Measurements from ENCODE around the gene UPP2. TPM values are rescaled to one million over a fixed set of nuclear protein-coding genes. Genes with fewer than 3 reads are reported as not detected.

UPP2 gene
- total and polyA plus RNA-seq, 2 of the 13 experiments (the other 11 are each of a cell fraction or from before 2014, with no cell fraction given), result 0.07 to 0.28 TPM

DNA sequence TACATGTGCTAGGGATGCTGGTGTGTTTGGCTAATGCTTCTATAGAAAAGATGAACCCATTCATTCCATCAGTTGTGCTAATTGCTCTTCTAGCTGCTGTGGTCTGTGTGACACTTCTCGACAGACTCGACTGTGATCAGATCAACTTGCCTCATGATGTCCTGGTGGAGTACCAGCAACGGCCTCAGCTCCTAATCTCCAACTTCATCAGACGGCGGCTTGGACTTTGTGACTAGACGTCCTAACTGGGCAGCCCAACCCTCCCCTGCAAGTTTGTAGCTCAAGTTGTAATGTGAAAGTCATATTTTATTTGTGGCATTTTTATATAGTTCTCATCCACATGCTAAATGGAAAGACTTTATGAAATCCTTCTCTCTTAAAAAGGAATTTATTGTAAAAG is 33.0 kb downstream of the UPP2 start (continued):
- TF ChIP-seq EHMT2 (IDR thresholded peaks at IDR 0.05; ENCODE audit: borderline replicate concordance, low read depth, low read length) (peak; percentile 87; the same call in 1 of the 2 replicates), CHD2 (IDR thresholded peaks at IDR 0.05; ENCODE audit: low read depth, low read length) (no peak), HMG20A (CRISPR knock-in tag; IDR thresholded peaks at IDR 0.05; ENCODE audit: borderline replicate concordance) (peak; percentile 64; the same call in 1 of the 2 replicates), SMARCC2 (IDR thresholded peaks at IDR 0.05) (no peak), HOXA3 (CRISPR knock-in tag; IDR thresholded peaks at IDR 0.05) (peak; percentile 66; the same call in 1 of the 2 replicates), ZSCAN31 (CRISPR knock-in tag; IDR thresholded peaks at IDR 0.05; ENCODE audit: low read depth) (0 out of 2 replicates have a peak, but pooled peaks have one; percentile 25), TBX2 (CRISPR knock-in tag; IDR thresholded peaks at IDR 0.05; ENCODE audit: borderline replicate concordance) (0 out of 2 replicates have a peak, but pooled peaks have one; percentile 44), SNAI1 (CRISPR knock-in tag; IDR thresholded peaks at IDR 0.05; ENCODE audit: borderline replicate concordance) (no peak), FLYWCH1 (CRISPR knock-in tag; IDR thresholded peaks at IDR 0.05) (no peak), NR2F2 (IDR thresholded peaks at IDR 0.05; ENCODE audit: borderline replicate concordance, low read depth) (no peak), STAG1 (CRISPR knock-in tag; IDR thresholded peaks at IDR 0.05) (no peak), MAZ (IDR thresholded peaks at IDR 0.05; ENCODE audit: borderline replicate concordance, low read depth, low read length) (no peak), MAZ (CRISPR knock-in tag; IDR thresholded peaks at IDR 0.05; ENCODE audit: low read depth) (peak; percentile 55; the same call in 1 of the 2 replicates), GPN1 (CRISPR knock-in tag; IDR thresholded peaks at IDR 0.05; ENCODE audit: borderline replicate concordance) (no peak), XRCC5 (optimal IDR thresholded peaks at IDR 0.05; ENCODE audit: low read length) (no peak), SOX5 (CRISPR knock-in tag; IDR thresholded peaks at IDR 0.05; ENCODE audit: borderline replicate concordance) (no peak), ZFP62 (CRISPR knock-in tag; IDR thresholded peaks at IDR 0.05) (no peak), POGZ (CRISPR knock-in tag; IDR thresholded peaks at IDR 0.05) (peak; percentile 71), TSC22D2 (CRISPR knock-in tag; IDR thresholded peaks at IDR 0.05; ENCODE audit: borderline replicate concordance) (no peak), ZNF629 (CRISPR knock-in tag; conservative IDR thresholded peaks at IDR 0.05) (no peak), KDM5B (CRISPR knock-in tag; IDR thresholded peaks at IDR 0.05; ENCODE audit: borderline replicate concordance) (no peak), MIXL1 (CRISPR knock-in tag; IDR thresholded peaks at IDR 0.05) (0 out of 2 replicates have a peak, but pooled peaks have one; percentile 30), ZNF557 (CRISPR knock-in tag; IDR thresholded peaks at IDR 0.05) (no peak), SIX4 (CRISPR knock-in tag; IDR thresholded peaks at IDR 0.05) (no peak), ZNF317 (CRISPR knock-in tag; IDR thresholded peaks at IDR 0.05) (peak; percentile 77), PHF21A (CRISPR knock-in tag; IDR thresholded peaks at IDR 0.05) (0 out of 2 replicates have a peak, but pooled peaks have one; percentile 26), SRSF1 (optimal IDR thresholded peaks at IDR 0.05; ENCODE audit: low read depth, low read length) (no peak), CBX1 (IDR thresholded peaks at IDR 0.05; ENCODE audit: low read depth) (peak; percentile 27), CBX5 (CRISPR knock-in tag; IDR thresholded peaks at IDR 0.05; ENCODE audit: borderline replicate concordance) (peak; percentile 43; the same call in 1 of the 2 replicates)
- TF ChIP-seq, protein P1, sequence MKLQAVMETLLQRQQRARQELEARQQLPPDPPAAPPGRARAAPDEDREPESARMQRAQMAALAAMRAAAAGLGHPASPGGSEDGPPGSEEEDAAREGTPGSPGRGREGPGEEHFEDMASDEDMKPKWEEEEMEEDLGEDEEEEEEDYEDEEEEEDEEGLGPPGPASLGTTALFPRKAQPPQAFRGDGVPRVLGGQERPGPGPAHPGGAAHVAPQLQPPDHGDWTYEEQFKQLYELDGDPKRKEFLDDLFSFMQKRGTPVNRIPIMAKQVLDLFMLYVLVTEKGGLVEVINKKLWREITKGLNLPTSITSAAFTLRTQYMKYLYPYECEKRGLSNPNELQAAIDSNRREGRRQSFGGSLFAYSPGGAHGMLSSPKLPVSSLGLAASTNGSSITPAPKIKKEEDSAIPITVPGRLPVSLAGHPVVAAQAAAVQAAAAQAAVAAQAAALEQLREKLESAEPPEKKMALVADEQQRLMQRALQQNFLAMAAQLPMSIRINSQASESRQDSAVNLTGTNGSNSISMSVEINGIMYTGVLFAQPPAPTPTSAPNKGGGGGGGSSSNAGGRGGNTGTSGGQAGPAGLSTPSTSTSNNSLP (IDR thresholded peaks at IDR 0.05; ENCODE audit: low read depth, low read length), result no peak
- TF ChIP-seq, protein P2, sequence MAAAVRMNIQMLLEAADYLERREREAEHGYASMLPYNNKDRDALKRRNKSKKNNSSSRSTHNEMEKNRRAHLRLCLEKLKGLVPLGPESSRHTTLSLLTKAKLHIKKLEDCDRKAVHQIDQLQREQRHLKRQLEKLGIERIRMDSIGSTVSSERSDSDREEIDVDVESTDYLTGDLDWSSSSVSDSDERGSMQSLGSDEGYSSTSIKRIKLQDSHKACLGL (CRISPR knock-in tag; IDR thresholded peaks at IDR 0.05), result no peak
- TF ChIP-seq, protein P3, sequence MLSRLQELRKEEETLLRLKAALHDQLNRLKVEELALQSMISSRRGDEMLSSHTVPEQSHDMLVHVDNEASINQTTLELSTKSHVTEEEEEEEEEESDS (CRISPR knock-in tag; IDR thresholded peaks at IDR 0.05; ENCODE audit: borderline replicate concordance), result no peak
